ENCODE measurements around the gene MUSTN1.

DNA sequence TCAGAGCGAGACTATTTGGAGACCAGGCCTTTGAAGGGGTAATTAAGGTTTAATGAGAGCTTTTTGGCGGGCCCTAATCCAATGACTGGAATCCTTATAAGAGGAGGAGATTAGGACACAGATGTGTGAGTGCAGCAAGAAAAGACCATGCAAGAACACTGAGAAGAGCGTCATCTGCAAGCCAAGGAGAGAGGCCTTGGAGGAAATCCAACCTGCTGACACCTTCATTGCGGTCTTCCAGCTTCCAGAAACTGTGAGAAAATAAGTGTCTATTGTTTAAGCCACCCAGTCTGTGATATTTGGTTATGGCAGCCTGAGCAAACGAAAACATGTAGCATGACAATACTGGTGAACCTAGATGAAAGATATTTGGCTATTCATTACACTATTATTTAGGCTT lies 23.0 kb upstream of the MUSTN1 start:
- no peak for TF ChIP-seq EZH2 (IDR thresholded peaks at IDR 0.05; ENCODE audit: insufficient read depth, low read length)
- TF ChIP-seq, protein P1, sequence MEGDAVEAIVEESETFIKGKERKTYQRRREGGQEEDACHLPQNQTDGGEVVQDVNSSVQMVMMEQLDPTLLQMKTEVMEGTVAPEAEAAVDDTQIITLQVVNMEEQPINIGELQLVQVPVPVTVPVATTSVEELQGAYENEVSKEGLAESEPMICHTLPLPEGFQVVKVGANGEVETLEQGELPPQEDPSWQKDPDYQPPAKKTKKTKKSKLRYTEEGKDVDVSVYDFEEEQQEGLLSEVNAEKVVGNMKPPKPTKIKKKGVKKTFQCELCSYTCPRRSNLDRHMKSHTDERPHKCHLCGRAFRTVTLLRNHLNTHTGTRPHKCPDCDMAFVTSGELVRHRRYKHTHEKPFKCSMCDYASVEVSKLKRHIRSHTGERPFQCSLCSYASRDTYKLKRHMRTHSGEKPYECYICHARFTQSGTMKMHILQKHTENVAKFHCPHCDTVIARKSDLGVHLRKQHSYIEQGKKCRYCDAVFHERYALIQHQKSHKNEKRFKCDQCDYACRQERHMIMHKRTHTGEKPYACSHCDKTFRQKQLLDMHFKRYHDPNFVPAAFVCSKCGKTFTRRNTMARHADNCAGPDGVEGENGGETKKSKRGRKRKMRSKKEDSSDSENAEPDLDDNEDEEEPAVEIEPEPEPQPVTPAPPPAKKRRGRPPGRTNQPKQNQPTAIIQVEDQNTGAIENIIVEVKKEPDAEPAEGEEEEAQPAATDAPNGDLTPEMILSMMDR (IDR thresholded peaks at IDR 0.05; ENCODE audit: insufficient read depth, low read depth, low read length), result no peak
